ENCODE measurements around the gene CCN5.

Gene CCN5

DNA sequence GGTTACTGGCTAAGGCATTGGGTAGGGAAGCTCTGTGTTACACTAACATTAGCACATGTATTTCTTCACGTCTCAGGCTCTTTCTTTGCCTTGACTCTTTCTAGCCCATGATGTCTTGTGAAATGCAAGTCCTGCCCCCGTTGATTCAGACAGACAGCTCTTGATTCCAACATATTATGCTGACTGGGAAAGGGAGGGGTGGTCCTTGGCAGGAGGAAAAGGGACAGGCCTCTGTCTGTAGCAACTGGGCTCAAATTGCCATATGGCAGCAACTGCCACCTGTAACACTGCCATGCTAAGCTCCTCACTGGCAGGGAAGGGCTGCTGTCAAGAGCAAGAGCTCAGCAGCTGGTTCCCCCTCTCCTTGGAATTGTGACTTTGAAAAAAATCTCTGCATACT, 24.8 kb downstream of the CCN5 start:
- no peak for DNase-seq

DNA sequence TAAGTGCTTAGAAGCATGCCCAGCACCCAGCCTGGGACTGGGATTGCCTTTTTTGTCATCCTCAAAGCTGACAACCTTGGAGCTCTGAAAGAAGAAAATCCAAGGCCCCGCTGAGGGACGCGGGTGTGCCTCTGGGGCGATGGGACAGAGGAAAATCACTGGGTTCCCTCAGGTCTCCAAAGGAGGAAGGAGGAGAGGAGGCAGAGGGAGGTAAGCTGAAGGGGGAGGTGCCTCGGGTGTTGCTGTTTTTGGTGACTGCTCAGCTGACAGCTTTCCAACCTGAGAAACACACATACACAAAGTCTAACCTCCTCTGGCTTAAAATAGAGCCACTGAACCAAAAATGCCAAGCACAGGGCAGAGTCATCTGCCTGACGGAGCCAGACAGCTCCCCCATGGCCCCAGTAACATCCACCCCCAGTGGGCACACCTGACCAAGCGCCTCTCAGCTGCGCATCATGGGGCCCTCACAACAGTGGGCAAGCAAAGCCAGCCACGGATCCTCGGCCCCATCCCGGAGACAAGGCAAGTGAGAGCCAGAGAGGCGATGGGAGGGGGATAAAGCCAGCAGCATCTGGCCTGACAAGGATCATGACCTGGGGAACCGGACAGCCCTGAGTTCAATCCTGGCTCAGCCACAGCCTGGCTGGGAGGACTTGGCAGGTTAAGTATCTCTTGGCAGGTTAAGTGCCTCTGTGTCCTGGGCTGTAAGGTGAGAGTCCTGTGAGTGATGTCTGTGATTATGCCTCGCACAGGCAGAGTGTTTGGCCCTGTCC, 27.3 kb downstream of the CCN5 start:
- DNase-seq, result no peak

DNA sequence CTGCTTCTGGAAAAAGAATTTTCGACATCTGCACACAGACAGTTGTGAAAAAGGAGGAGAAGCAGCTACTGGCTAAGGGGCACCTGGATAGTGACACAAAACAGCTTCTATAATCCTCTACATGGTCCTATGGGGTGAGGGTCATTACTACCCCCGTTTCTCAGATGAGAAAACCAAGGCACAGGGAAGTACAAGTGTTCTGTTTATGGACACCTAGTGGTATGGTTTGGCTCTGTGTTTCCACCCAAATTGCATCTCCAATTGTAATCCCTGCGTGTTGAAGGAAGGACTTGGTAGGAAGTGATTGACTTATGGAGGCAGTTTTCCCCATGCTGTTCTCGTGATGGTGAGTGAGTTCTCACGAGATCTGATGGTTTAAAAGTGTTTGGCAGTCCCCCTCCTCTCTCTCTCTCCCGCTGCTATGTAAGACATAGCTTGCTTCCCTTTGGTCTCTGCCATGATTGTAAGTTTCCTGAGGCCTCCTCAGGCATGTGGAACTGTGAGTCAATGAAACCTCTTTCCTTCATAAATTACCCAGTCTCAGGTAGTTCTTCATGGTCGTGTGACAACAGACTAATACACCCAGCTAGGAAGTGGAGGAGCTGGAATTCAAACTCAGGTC, 28.0 kb downstream of the CCN5 start:
- DNase-seq, result no peak

DNA sequence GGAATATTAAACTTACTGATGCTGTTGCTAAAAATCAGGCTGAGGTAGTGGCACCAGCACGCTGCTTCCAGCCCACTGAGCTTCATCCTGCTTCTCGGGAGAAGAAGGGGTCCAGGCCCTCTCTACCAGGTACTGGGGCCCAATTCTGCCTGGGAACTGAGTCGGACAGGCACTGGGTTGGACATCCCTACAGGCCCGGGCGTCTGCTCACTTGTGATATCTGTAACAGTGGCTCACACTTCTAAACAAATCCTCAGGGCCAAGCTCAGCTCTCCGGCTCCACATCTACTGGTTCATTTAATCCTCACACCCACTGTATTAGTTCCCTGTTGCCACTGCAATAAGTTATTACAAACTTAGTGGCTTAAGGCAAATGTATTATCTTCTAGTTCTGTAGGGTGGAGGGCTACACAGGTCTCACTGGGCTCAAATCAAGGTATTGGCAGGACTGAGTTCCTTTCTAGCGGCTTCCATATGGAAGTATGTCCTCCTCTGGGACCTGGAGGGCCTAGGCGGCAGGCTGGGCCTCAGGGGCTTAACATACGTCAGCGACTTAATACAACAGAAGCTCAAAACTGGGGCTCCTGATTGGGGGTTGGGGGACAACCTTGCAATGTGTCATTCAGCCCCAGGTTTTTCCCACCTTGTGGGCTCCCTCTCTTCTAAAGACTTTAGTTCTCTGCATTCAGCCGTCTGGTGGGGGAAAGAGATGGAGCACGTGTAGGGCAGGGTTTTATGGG, 28.9 kb downstream of the CCN5 start:
- no peak for DNase-seq

DNA sequence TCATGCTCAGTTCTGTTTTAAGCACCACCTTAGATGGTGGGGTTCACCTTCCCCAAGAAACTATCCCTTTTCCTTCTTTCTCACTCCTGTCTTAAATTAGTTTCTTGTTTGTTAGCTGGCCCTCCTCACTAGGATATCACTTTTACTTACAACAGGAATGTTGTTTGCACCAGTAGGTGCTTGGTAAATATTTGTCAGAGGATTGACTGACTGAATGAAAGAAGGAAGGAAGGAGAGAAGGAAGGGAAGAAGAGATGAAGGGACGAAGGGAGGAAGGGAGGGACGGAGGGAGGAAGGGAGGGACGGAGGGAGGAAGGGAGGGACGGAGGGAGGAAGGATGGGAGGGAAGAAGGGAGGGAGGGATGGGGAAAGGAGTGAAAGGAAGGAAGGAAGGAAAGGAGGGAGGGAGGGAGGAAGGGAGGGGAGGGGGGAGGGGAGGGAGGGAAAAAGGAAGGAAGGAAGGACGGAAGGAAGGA, 30.0 kb downstream of the CCN5 start:
- no peak for DNase-seq

DNA sequence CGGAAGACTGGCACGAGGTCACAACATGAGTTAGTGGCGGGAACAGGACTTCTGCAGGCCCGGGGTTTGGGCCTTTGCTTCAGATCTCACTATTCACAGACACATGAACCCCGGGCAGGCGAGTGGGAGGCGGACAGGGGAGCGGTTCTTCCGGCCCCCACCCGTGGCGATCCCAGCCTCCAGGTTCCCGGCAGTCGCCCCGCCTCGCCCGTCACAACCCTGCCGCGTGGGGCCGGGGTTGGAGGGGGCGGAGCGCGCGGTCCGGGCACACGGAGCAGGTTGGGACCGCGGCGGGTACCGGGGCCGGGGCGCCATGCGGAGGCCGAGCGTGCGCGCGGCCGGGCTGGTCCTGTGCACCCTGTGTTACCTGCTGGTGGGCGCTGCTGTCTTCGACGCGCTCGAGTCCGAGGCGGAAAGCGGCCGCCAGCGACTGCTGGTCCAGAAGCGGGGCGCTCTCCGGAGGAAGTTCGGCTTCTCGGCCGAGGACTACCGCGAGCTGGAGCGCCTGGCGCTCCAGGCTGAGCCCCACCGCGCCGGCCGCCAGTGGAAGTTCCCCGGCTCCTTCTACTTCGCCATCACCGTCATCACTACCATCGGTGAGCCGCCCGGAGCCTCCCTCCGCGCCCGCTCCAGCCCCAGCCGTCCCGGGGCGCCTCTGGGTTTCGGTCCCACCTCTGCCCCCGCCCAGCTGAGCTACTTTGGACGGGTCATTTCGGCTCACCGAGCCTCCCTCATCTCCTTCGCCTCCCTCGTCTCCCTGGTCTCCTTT, 30.6 kb downstream of the CCN5 start, which contains the start of gene KCNK15:
Gene KCNK15 (plus strand): TSS at position 268 of the 769 bp plus-strand sequence. CDS start 46 bp downstream, at position 314.
- peak; percentile 4 for DNase-seq

DNA sequence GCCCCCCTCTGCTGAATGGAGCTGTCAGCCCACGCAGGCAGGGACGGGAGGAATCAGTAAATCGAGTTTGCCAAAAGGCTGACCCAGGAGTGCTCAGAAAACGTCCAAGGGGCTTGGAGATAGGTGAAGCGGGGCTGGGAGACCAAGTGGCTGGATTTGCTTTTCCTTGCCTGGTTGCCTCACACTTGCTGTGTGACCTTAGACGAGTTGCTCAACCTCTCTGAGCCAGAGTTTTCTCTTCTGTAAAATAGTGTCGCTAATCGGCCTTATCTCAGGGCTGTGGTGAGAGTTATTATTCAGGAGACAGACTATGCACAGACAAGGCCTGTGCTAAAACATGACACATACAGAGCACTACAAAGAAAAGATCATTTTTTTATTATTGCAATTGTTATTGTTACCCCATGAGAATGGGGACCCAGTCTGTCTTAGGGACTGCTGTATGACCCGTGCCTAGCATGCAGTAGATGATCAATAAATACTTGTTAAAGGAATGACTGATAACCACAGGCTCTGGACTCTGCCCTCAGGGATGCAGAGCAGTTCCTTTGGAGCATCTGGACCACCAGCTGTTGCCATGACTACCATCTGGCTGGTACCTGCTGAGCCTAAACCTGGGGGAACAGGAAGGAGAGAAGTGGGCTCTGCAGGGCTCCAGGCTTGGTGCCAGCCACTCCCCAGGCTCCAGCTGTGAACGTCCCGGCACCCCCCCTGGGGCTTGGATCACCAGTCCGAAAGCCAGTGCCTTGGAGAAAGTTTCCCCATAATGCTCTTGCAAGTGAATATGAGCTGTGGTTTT, 31.4 kb downstream of the CCN5 start:
- DNase-seq, result no peak

DNA sequence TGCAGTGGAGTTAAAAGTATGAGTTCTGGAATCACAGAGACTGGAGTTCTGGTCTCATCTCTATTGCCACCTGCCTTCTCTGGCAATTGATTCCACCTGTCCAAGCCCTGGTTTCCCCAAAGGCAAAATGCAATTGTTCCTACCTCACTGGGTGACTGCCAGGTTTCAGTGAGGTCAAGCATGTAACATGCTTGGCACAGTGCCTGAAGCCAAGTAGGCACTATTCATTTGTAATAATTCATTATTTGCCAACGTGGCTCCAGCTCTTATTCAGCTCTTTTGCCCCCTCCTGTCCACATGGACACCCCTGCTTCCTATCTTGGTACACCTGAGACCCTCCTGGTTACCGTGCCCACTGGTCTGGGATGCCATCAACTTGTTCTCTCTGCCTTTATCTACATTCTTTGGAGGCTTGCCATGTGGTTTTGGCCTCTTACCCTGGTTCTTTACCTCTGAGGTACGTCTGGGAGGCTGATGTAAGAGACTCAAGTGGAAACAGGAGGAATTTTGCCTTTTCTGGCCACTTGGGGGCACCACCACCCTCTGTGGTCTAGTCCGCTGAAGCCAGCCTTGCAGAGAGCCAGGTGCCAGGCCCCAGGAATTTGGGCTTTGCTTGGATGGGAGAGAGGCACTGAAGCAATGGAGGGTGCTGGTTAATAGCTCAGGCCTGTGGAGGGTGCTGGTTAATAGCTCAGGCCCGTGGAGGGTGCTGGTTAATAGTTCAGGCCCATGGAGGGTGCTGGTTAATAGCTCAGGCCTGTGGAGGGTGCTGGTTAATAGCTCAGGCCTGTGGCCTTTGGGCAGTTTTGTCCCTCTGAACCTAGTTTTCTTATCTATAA, 32.2 kb downstream of the CCN5 start:
- peak; percentile 25 for DNase-seq

DNA sequence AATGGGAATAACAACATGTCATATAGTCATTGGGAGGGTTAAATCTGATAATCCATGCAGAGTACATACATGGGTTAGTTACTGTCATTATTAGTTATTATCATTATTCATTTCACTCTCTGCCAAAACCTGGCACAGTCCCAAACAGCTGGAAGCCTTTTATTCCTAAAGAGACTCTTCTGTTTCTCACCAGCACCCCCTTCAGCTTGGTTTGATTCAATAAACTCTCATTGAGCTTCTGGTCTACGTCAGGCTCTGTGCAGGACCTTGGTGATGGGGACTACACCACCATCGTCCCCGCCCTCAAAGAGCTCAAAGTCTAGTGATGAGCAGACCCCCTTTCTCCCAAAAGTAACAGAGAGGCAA, 32.8 kb downstream of the CCN5 start:
- DNase-seq, result no peak

DNA sequence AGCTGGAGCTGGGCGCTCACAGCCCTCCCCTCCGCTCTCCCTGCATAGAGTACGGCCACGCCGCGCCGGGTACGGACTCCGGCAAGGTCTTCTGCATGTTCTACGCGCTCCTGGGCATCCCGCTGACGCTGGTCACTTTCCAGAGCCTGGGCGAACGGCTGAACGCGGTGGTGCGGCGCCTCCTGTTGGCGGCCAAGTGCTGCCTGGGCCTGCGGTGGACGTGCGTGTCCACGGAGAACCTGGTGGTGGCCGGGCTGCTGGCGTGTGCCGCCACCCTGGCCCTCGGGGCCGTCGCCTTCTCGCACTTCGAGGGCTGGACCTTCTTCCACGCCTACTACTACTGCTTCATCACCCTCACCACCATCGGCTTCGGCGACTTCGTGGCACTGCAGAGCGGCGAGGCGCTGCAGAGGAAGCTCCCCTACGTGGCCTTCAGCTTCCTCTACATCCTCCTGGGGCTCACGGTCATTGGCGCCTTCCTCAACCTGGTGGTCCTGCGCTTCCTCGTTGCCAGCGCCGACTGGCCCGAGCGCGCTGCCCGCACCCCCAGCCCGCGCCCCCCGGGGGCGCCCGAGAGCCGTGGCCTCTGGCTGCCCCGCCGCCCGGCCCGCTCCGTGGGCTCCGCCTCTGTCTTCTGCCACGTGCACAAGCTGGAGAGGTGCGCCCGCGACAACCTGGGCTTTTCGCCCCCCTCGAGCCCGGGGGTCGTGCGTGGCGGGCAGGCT, 35.1 kb downstream of the CCN5 start:
- no peak for DNase-seq

DNA sequence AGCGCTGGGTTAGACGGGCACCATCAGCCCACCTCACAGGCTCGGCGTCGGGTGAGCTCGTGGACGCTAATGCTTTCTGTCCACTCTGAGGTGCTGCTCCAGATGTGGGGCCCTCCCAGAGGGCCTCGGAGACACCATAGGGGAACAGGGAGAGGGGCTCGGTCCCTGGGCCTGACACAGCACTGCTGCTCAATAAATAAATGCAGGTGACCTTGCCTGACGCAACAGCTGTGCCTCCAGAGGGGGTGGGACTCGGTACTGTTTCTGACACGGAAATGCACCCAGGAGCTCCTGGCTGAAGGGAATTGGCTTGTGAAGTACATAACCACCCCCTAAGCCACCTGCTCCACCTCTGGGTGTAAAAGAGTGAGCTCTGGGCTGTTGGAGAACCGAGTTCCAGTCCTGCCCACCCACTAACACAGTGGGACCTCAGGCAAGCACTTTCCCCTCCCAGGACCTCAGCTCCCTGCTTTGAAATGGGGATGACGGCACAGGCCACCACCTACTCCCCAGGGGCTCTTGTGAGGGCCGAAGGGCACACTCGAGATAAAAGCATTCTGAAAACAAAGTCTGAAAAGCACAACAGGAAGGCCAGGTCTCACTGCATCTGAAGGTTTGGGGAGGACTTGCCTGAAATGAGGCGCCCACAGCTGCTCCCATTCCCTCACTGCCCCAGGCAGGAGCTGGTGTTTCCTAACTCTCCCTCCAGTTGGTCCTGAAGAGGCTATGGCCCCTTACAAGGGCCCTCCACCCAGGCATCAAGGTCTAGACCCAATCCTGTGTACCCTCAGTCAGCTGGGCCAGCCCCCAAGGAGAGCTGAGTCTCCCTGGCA, 37.1 kb downstream of the CCN5 start:
- no peak for DNase-seq

DNA sequence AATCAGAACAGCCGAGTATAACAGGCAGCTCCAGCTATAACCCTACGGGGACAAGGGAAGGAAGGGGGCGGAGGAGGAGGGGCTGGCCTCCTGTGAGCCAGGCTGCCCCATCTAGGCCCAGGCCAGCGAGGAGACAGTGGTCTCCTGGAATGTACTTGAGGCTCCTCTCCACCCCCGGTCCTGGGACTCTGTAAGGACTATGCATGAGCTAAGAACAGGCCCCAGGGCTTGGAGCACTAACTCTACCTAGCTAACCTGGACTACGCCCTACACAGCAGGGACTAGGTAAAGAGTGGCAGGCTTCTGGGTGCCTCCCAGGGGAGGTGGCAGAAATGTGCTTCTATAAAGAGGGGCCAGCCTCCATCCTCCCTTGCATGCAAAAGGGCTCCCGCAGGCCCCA, 39.4 kb downstream of the CCN5 start:
- no peak for DNase-seq

DNA sequence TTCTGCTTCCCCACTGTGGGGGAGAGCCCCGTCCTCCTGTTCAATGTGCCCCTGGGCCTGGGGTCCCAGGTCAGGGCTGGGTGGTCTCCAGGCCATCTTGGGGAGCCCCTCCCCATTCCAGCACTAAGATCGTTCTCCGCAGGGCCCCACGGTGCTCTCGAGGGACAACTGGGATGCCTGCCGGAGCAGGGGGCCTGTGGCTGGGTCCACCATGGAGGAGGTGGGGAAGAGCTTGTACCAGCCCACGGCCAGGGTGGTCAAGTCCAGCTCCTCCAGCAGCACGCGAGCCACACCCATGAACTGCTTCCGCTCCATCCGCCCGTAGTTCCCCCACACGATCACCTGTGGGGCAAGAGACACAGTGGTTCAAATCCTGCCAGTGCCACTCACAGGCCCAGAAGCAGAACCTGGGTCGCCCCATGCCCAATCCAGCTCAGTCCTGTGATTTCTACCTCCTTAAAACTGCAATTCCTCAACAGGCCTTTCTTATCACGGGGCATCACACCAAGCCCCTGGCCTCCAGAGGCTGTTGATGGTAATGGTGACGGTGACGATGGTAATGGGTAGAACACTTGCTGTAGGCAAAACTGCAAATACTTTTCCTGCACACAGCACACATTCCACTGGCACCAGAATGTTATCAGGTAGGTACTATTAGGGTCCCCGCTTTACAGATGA, 41.0 kb downstream of the CCN5 start:
- no peak for DNase-seq

DNA sequence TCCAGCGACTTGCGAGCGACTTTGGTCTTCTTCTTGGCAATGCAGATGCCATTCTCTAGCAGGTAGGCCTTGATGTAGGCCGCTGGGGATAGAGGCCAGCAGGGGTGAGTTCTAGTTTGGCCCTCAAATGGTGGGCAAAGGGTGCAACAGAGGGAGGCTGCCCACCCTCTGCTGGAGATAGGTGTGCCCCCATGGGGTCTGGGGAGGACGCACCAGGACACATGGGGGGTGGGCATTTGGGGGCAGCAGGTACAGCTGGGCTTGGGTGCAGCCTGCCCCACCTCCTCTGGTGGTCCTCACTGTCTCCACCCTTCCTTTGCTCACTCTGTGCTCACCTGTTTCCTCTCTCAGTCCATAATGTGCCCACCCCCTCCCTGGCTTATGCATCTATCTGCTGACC, 41.8 kb downstream of the CCN5 start:
- no peak for DNase-seq

DNA sequence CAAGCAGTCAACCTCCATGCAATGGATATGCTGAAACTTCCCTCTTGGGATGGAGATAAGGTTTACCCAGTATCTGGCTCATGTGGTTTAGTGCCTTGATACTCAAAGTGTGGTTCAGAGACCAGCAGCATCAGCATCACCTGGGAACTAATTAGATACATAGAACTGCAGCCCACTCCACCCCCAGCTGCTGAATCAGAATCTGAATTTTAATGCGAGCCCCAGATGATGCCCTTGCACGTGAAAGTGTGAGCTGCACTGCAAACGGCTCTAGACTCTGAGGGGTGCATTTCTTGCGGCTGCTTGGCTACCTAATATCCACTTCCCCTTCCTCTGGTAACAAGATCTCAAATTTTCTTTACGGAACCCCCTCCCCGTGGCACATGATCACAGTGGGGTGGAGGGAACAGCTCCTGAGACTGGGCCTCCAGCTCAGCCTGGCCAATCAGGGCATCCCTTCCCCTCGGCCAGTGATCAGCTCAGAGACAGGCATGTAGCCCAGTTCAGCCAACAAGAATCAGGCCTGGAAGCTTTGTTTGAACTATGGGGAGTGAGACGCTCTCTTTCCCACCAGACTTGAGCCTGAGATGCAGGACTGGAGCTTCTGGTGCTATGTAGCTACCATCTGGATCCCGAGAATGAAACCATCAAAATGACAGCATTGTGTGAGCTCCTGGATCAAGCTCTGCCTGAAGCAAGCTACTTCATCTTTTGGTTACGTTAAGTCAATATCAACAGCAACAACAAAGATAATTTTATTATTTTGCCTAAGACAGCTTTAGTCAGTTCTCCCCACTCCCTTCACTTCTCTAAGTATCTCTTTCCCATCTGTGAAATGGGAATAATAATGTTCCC, 43.3 kb downstream of the CCN5 start:
- DNase-seq, result no peak

DNA sequence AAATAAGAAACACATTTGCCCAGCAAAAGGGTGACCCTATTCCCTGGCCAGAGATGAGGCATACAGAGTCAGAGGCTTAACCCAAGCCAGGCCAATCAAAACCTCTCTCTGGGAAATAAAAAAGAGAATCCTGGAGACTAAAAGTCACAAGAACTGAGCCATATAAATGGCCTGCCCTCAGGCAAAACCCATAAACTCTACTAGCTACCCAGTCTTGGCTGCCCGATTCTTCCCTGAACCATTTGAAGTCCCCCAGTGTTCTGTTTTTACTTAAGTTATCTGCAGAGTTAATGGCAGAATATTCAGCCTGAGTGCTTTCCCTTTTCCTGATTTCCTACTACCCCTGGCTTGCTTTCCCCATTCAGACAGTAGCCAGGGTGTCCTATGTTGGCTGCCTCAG, 44.4 kb downstream of the CCN5 start:
- DNase-seq, result no peak

DNA sequence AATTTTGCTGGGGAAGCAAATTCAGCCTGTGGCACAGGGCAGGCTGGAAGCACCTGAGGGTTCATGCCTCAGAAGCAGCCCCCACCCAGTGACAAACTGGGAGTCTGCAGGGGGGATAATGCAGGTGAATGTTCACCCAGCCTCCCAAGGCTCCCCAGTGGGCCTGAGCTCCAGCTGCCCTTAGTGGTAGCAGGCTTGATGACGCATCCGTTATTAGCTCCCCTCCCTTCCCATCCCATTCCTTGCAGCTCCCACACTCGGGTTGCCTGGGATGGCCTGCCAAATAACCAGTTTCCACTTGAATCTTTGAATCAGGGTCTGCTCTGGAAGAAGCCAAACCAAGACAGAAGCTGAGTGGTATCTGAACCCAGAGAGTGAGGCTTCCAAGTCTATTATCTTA, 46.3 kb downstream of the CCN5 start:
- DNase-seq, result no peak
